Liver (tissue), 9 donors: ENCODE measurements around the gene LRMDA. TPM values are rescaled to one million over a fixed set of nuclear protein-coding genes. Genes with fewer than 3 reads are reported as not detected.
A peak's percentile ranks its signal among the peaks of the same experiment; 100 is the strongest.

Source experiments
- DNase-seq: peaks from one replicate; pipeline ENCODE4 v3.0.0-alpha.2; 2017; ENCODE audit warnings: low spot score
- H3K27ac ChIP-seq, 2 donors: one replicate each; pipeline ENCODE4 v1.7.0; 2013; ENCODE audit warnings: inconsistent platforms in 2 of 2, low read length in 2 of 2, control low read depth in 1 of 2, low read depth in 1 of 2, mild to moderate bottlenecking in 1 of 2
- H3K27me3 ChIP-seq, 4 donors: one replicate each; pipeline versions ENCODE4 v1.6.1 to v1.7.0; 2013; ENCODE audit warnings: low read length in 3 of 4, inconsistent platforms in 1 of 4, mild to moderate bottlenecking in 1 of 4, moderate library complexity in 1 of 4; ENCODE audit not compliant: control insufficient read depth in 4 of 4, insufficient read depth in 4 of 4
- H3K36me3 ChIP-seq, 4 donors: one replicate each; pipeline versions ENCODE4 v1.6.1 to v1.7.0; 2013; ENCODE audit warnings: low read length in 3 of 4, mild to moderate bottlenecking in 3 of 4, low read depth in 1 of 4, moderate library complexity in 1 of 4; ENCODE audit not compliant: control insufficient read depth in 4 of 4, insufficient read depth in 3 of 4
- H3K4me1 ChIP-seq, 4 donors: one replicate each; pipeline versions ENCODE4 v1.6.1 to v1.7.0; 2013; ENCODE audit warnings: low read length in 3 of 4, mild to moderate bottlenecking in 3 of 4, moderate library complexity in 1 of 4; ENCODE audit not compliant: control insufficient read depth in 4 of 4, insufficient read depth in 4 of 4
- H3K4me3 ChIP-seq, 3 donors: one replicate each; pipeline versions ENCODE4 v1.6.1 to v1.7.0; 2013; ENCODE audit warnings: low read length in 3 of 3, control low read depth in 1 of 3, low read depth in 1 of 3, mild to moderate bottlenecking in 1 of 3
- H3K9ac ChIP-seq, 2 donors: one replicate each; pipeline ENCODE4 v1.7.0; 2013; ENCODE audit warnings: low read length in 2 of 2, mild to moderate bottlenecking in 2 of 2, moderate library complexity in 2 of 2, control low read depth in 1 of 2, low read depth in 1 of 2
- H3K9me3 ChIP-seq, 4 donors: one replicate each; pipeline versions ENCODE4 v1.6.1 to v1.7.0; 2013; ENCODE audit warnings: low read length in 3 of 4; ENCODE audit not compliant: control insufficient read depth in 4 of 4
- ATF3 ChIP-seq: IDR thresholded peaks from 2 replicates; pipeline ENCODE4 v1.6.1; 2016; ENCODE audit warnings: antibody characterized with exemption
- CTCF ChIP-seq: fragments of 150-350 bp; IDR thresholded peaks from 2 replicates; pipeline ENCODE4 v1.5.1; 2017; ENCODE audit warnings: improper control_type of control experiment, low read depth, low read length; ENCODE audit not compliant: missing input control
- FOXA1 ChIP-seq: IDR thresholded peaks from 2 replicates; pipeline ENCODE4 v1.6.1; 2016; ENCODE audit warnings: antibody characterized with exemption
- FOXA2 ChIP-seq: IDR thresholded peaks from 2 replicates; pipeline ENCODE4 v1.6.1; 2016; ENCODE audit warnings: antibody characterized with exemption
- GABPA ChIP-seq, 2 donors: IDR thresholded peaks in 1 of 2; conservative IDR thresholded peaks in 1 of 2; 2 replicates each; pipeline ENCODE4 v1.6.1; 2016; ENCODE audit warnings: antibody characterized with exemption in 2 of 2, mild to moderate bottlenecking in 1 of 2, moderate library complexity in 1 of 2
- HNF4A ChIP-seq, 2 donors: conservative IDR thresholded peaks; 2 replicates each; pipeline ENCODE4 v1.6.1; 2016; ENCODE audit warnings: antibody characterized with exemption in 2 of 2, mild to moderate bottlenecking in 2 of 2
- JUND ChIP-seq, 2 donors: IDR thresholded peaks; 2 replicates each; pipeline ENCODE4 v1.6.1; 2016; ENCODE audit warnings: antibody characterized with exemption in 2 of 2
- NR2F2 ChIP-seq: IDR thresholded peaks from 2 replicates; pipeline ENCODE4 v1.6.1; 2016; ENCODE audit warnings: antibody characterized with exemption
- RAD21 ChIP-seq, 2 donors: IDR thresholded peaks; 2 replicates each; pipeline ENCODE4 v1.6.1; 2016; ENCODE audit warnings: antibody characterized with exemption in 2 of 2, mild to moderate bottlenecking in 2 of 2
- REST ChIP-seq: IDR thresholded peaks from 2 replicates; pipeline ENCODE4 v1.6.1; 2016; ENCODE audit warnings: antibody characterized with exemption, mild to moderate bottlenecking
- RXRA ChIP-seq, 2 donors: IDR thresholded peaks; 2 replicates each; pipeline ENCODE4 v1.6.1; 2017 to 2018; ENCODE audit warnings: antibody characterized with exemption in 2 of 2, mild to moderate bottlenecking in 1 of 2
- TAF1 ChIP-seq: conservative IDR thresholded peaks from 2 replicates; pipeline ENCODE4 v1.6.1; 2016; ENCODE audit warnings: antibody characterized with exemption, mild to moderate bottlenecking
- WGBS: extraction: QIAGEN DNeasy Blood & Tissue Kit; methylation state at CpG from one replicate; pipeline ENCODE4 v1.1.7; 2013; 5-methylcytosine and 5-hydroxymethylcytosine counted together
- polyA plus RNA-seq, 2 donors: library from polyadenylated mRNA; stranded (reverse) in 1 of 2; unstranded in 1 of 2; fragments of 200-250 nt in 1 of 2; fragments of >200 nt in 1 of 2; fragmentation: Nextera tagmentation in 1 of 2; extraction: Ambion mirVana in 1 of 2; gene quantifications; one replicate each; pipeline versions ENCODE4 v1.2.1 to v1.2.3, GENCODE V29; 2013 to 2015
- total RNA-seq, 2 donors: library from RNA; depleted of rRNA; stranded (reverse); fragments of >200 nt; gene quantifications; one replicate each; pipeline ENCODE4 v1.2.3, GENCODE V29; 2014
- TF ChIP-seq, protein P1 (sequence below): IDR thresholded peaks from 2 replicates; pipeline ENCODE4 v1.6.1; 2016; ENCODE audit warnings: antibody characterized with exemption
- donor health status: healthy.
- donor health status: healthy.
- donor health status: healthy.
- donor health status: healthy.
- donor health status: healthy.

The LRMDA gene
- total and polyA plus RNA-seq, 4 donors = 7.9 to 15.8 (median 11.3) TPM

- 87% methylated on average over 2 of the region's 2 CpGs for WGBS
- TF ChIP-seq TAF1 = no peak
- TF ChIP-seq REST = no peak
- TF ChIP-seq CTCF = no peak
- TF ChIP-seq, protein P1, sequence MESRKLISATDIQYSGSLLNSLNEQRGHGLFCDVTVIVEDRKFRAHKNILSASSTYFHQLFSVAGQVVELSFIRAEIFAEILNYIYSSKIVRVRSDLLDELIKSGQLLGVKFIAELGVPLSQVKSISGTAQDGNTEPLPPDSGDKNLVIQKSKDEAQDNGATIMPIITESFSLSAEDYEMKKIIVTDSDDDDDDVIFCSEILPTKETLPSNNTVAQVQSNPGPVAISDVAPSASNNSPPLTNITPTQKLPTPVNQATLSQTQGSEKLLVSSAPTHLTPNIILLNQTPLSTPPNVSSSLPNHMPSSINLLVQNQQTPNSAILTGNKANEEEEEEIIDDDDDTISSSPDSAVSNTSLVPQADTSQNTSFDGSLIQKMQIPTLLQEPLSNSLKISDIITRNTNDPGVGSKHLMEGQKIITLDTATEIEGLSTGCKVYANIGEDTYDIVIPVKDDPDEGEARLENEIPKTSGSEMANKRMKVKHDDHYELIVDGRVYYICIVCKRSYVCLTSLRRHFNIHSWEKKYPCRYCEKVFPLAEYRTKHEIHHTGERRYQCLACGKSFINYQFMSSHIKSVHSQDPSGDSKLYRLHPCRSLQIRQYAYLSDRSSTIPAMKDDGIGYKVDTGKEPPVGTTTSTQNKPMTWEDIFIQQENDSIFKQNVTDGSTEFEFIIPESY = no peak
- no peak for TF ChIP-seq RAD21 (IDR thresholded peaks at IDR 0.05)
- no peak for TF ChIP-seq FOXA1
- TF ChIP-seq NR2F2 = no peak
- no peak for TF ChIP-seq GABPA (IDR thresholded peaks at IDR 0.05 in 1 of 2, conservative IDR thresholded peaks at IDR 0.05 in 1 of 2)
- no peak for TF ChIP-seq HNF4A (conservative IDR thresholded peaks at IDR 0.05)
- TF ChIP-seq ATF3 = no peak
- no peak for TF ChIP-seq FOXA2
Measured at GRCh38 chr10:75761289-75761688, 329.9 kb downstream of the LRMDA start.

DNA sequence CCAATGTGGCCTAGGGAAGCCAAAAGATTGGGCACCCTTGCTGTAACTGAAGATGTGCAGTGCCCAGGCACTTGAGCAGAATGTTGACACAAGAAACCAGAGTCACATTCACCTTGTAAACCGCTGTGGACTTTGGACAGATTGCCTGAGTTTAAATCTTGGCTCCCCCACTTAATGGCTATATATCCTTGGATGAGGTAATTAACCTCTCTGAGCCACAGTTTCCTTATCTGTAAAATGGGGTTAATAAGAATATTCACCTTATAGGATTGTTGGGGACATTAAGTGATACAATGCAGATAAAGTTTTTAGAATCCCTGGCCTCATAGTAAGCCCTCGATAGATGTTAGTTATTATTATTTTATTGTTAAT, 331.0 kb downstream of the LRMDA start:
- no peak for DNase-seq
- Histone ChIP-seq H3K27ac (no peak overlapping the region), H3K4me1 (peaks cover 0 to 7% (median under 1%) of the 10 kb centered on the region in 4 donors), H3K4me3 (no peak overlapping the region), H3K27me3 (no peaks in the 10 kb centered on the region), H3K36me3 (no peaks in the 10 kb centered on the region), H3K9ac (no peak overlapping the region), H3K9me3 (no peaks in the 10 kb centered on the region)
- peak; percentile 41 to 52 for TF ChIP-seq HNF4A (conservative IDR thresholded peaks at IDR 0.05)
- peak in 1 of 2 donors; percentile 9 for TF ChIP-seq JUND (IDR thresholded peaks at IDR 0.05)
- no peak for TF ChIP-seq FOXA2
- peak in 1 of 2 donors; percentile 11 for TF ChIP-seq RXRA (IDR thresholded peaks at IDR 0.05)
- WGBS = 63% methylated on average over 2 of the region's 2 CpGs

More at GRCh38 chr10:75761289-75761688, 329.9 kb downstream of the LRMDA start:
- no peak overlapping the region for H3K9ac ChIP-seq
- H3K27me3 ChIP-seq = no peaks in the 10 kb centered on the region
- H3K27ac ChIP-seq = no peak overlapping the region
- H3K9me3 ChIP-seq = no peaks in the 10 kb centered on the region
- peaks cover 0 to 7% (median under 1%) of the 10 kb centered on the region in 4 donors for H3K4me1 ChIP-seq
- no peak overlapping the region for H3K4me3 ChIP-seq
- no peaks in the 10 kb centered on the region for H3K36me3 ChIP-seq
- no peak for DNase-seq
